Thoracic aorta (tissue), 2 donors: ENCODE results near the gene IRF2BP2. TPM values are rescaled to one million over a fixed set of nuclear protein-coding genes. Genes with fewer than 3 reads are reported as not detected.

Experiments
- ATAC-seq: fragments of 150-250 bp; one replicate; pipeline ENCODE4 v1.8.0; 2017; ENCODE audit warnings: low read depth; ENCODE audit not compliant: insufficient number of reproducible peaks, low FRiP score
- DNase-seq: peaks from one replicate; pipeline ENCODE4 v3.0.0-alpha.2; 2020; ENCODE audit warnings: low spot score
- H3K27ac ChIP-seq, 2 donors: fragments of 200-600 bp; sonication (generic); 1 replicate in 1 of 2; 2 replicates in 1 of 2; pipeline ENCODE4 v1.5.1; 2016; ENCODE audit warnings: mild to moderate bottlenecking in 2 of 2, moderate library complexity in 2 of 2
- H3K27me3 ChIP-seq: fragments of 200-600 bp; sonication (generic); replicated peaks from 2 replicates; pipeline ENCODE4 v1.6.0; 2016; ENCODE audit warnings: mild to moderate bottlenecking; ENCODE audit not compliant: insufficient read depth
- H3K36me3 ChIP-seq: fragments of 200-600 bp; sonication (generic); one replicate; pipeline ENCODE4 v1.5.1; 2016
- H3K4me1 ChIP-seq, 2 donors: fragments of 200-600 bp; sonication (generic); 1 replicate in 1 of 2; 2 replicates in 1 of 2; pipeline versions ENCODE4 v1.5.1 to v1.6.0; 2016; ENCODE audit warnings: low read depth in 2 of 2, mild to moderate bottlenecking in 1 of 2; ENCODE audit not compliant: control insufficient read depth in 1 of 2
- H3K4me3 ChIP-seq: fragments of 200-600 bp; sonication (generic); 2 replicates; pipeline ENCODE4 v1.5.1; 2016; ENCODE audit warnings: mild to moderate bottlenecking
- H3K9me3 ChIP-seq: fragments of 200-600 bp; sonication (generic); 2 replicates; pipeline ENCODE4 v1.5.1; 2016
- CTCF ChIP-seq: fragments of 200-600 bp; sonication (generic); IDR thresholded peaks from one replicate; pipeline ENCODE4 v1.5.1; 2019; ENCODE audit warnings: antibody characterized with exemption
- total RNA-seq, 2 donors: library from RNA; depleted of rRNA; stranded (reverse); fragments of >200 nt; gene quantifications; one replicate each; pipeline versions ENCODE4 v1.1.0 to v1.2.3, GENCODE V29; 2016

IRF2BP2 gene
- 100 to 1,000 TPM; 114 to 175 TPM for total RNA-seq

- DNase-seq (no peak), ATAC-seq (peak; percentile 17)
- Histone ChIP-seq H3K27ac (peak within 1 kb of the TSS; percentile 98 to 100), H3K27me3 (no peaks in the 10 kb centered on the region), H3K9me3 (no peaks in the 10 kb centered on the region), H3K4me1 (peaks cover 23 to 44% of the 10 kb centered on the region in 2 donors), H3K36me3 (peaks cover 13% of the 10 kb centered on the region), H3K4me3 (peak within 1 kb of the TSS; percentile 87)
- no peak for TF ChIP-seq CTCF
Observed at GRCh38 chr1:234610061-234610665, at the start of gene IRF2BP2. Gene IRF2BP2 (minus strand): TSS chr1:234610178. CDS start chr1:234609494, 684 bp downstream.

GRCh38 chr1:234659538-234659937 lies 49.6 kb upstream of the IRF2BP2 start:
- H3K9me3 ChIP-seq, result no peaks in the 10 kb centered on the region
- H3K27ac ChIP-seq, result no peak overlapping the region
- no peak for ATAC-seq
- no peaks in the 10 kb centered on the region for H3K27me3 ChIP-seq
- H3K4me3 ChIP-seq, result no peak overlapping the region
- no peak for DNase-seq
- H3K4me1 ChIP-seq, result peaks cover 0 to 2% of the 10 kb centered on the region in 2 donors
- H3K36me3 ChIP-seq, result no peaks in the 10 kb centered on the region
- no peak for TF ChIP-seq CTCF

- Histone ChIP-seq H3K4me1 (peaks cover 0 to 2% of the 10 kb centered on the region in 2 donors), H3K36me3 (no peaks in the 10 kb centered on the region), H3K9me3 (no peaks in the 10 kb centered on the region), H3K27me3 (no peaks in the 10 kb centered on the region), H3K27ac (no peak overlapping the region), H3K4me3 (no peak overlapping the region)
- no peak for TF ChIP-seq CTCF
- ATAC-seq (no peak), DNase-seq (no peak)
Observed at GRCh38 chr1:234658138-234658537, 48.2 kb upstream of the IRF2BP2 start.

GRCh38 chr1:234656944-234657654 lies 47.1 kb upstream of the IRF2BP2 start:
- TF ChIP-seq CTCF, result no peak
- Histone ChIP-seq H3K4me1 (peaks cover 0 to 2% of the 10 kb centered on the region in 2 donors), H3K27ac (no peak overlapping the region), H3K27me3 (no peaks in the 10 kb centered on the region), H3K4me3 (no peak overlapping the region), H3K9me3 (no peaks in the 10 kb centered on the region), H3K36me3 (no peaks in the 10 kb centered on the region)
- no peak for DNase-seq
- no peak for ATAC-seq

- no peak overlapping the region for H3K27ac ChIP-seq
- ATAC-seq, result no peak
- H3K27me3 ChIP-seq, result no peaks in the 10 kb centered on the region
Observed at GRCh38 chr1:234656070-234656895, 46.3 kb upstream of the IRF2BP2 start.

More at GRCh38 chr1:234656070-234656895, 46.3 kb upstream of the IRF2BP2 start:
- DNase-seq, result no peak
- H3K36me3 ChIP-seq, result no peaks in the 10 kb centered on the region
- H3K4me3 ChIP-seq, result no peak overlapping the region
- TF ChIP-seq CTCF, result no peak
- H3K9me3 ChIP-seq, result no peaks in the 10 kb centered on the region
- H3K4me1 ChIP-seq, result peaks cover 0 to 2% of the 10 kb centered on the region in 2 donors
